Esophagus muscularis mucosa (tissue), 3 donors: ENCODE results near the gene THADA.

Experiments
- POLR2A ChIP-seq: fragments of 450-650 bp; IDR thresholded peaks from one replicate; pipeline ENCODE4 v1.6.1; 2017; ENCODE audit warnings: antibody characterized with exemption, moderate library complexity, mild to moderate bottlenecking, low read depth
- TF ChIP-seq, protein P1 (sequence below), 3 experiments: fragments of 200-600 bp in 2 of 3; fragments of 450-650 bp in 1 of 3; sonication (generic) in 2 of 3; IDR thresholded peaks; one replicate each; pipeline ENCODE4 v1.5.1; 2017 to 2019; ENCODE audit warnings: antibody characterized with exemption in 3 of 3, mild to moderate bottlenecking in 2 of 3, moderate library complexity in 1 of 3

- TF ChIP-seq, protein P1, sequence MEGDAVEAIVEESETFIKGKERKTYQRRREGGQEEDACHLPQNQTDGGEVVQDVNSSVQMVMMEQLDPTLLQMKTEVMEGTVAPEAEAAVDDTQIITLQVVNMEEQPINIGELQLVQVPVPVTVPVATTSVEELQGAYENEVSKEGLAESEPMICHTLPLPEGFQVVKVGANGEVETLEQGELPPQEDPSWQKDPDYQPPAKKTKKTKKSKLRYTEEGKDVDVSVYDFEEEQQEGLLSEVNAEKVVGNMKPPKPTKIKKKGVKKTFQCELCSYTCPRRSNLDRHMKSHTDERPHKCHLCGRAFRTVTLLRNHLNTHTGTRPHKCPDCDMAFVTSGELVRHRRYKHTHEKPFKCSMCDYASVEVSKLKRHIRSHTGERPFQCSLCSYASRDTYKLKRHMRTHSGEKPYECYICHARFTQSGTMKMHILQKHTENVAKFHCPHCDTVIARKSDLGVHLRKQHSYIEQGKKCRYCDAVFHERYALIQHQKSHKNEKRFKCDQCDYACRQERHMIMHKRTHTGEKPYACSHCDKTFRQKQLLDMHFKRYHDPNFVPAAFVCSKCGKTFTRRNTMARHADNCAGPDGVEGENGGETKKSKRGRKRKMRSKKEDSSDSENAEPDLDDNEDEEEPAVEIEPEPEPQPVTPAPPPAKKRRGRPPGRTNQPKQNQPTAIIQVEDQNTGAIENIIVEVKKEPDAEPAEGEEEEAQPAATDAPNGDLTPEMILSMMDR (IDR thresholded peaks at IDR 0.05) = no peak
- no peak for TF ChIP-seq POLR2A
These were observed 126.7 kb downstream of the THADA start for GRCh38 chr2:43469094-43469493.
